GM12878 (cell line): Measurements from ENCODE around the gene NFATC1. TPM values are rescaled to one million over a fixed set of nuclear protein-coding genes. Genes with fewer than 3 reads are reported as not detected.

Experiments
- ATAC-seq: fragments of 200-7000 bp; cut with Tn5 transposase; 3 replicates; pipeline ENCODE4 v1.9.1; 2020; ENCODE audit warnings: mild to moderate bottlenecking, moderate library complexity
- BruUV-seq: library from RNA; stranded (reverse); fragments of 400-500 nt; replicated peaks from 2 replicates; lab custom pipeline; 2021; lab: Mats Ljungman, UMichigan
- CTCF ChIA-PET: fragments of 300-600 bp; sonication (Branson Sonifier 250); formaldehyde crosslinking; extraction: SDS; loops from one replicate; lab custom pipeline; 2021; ENCODE audit warnings: inconsistent platforms; lab: Yijun Ruan, JAX
- POLR2A ChIA-PET: fragments of 350-600 bp; formaldehyde crosslinking; extraction: SDS; loops from one replicate; lab custom pipeline; 2021; ENCODE audit warnings: inconsistent platforms; lab: Charles Lee
- RAD21 ChIA-PET: fragments of 300-600 bp; sonication (Branson Sonifier 250); formaldehyde crosslinking; loops from one replicate; lab custom pipeline; 2023; ENCODE audit warnings: antibody characterized with exemption; ENCODE audit not compliant: unreplicated experiment; lab: Charles Lee
- SMC1A ChIA-PET: fragments of 300-600 bp; sonication (Branson Sonifier 250); formaldehyde crosslinking; loops from one replicate; lab custom pipeline; 2023; ENCODE audit not compliant: unreplicated experiment, uncharacterized antibody; lab: Charles Lee
- DNase-seq: peaks from one replicate; pipeline ENCODE4 v3.0.0-alpha.2; 2011; ENCODE audit warnings: low read depth, low spot score
- FAIRE-seq: peaks from 3 replicates; lab custom pipeline; 2011; peaks lifted over from hg19 to GRCh38; lab: Jason Lieb, UNC
- H2AFZ ChIP-seq: 2 replicates; pipeline ENCODE4 v1.6.0; 2011; ENCODE audit warnings: low read depth, low read length, control low read depth; ENCODE audit not compliant: control insufficient read depth
- H3K27ac ChIP-seq: 2 replicates; pipeline ENCODE4 v1.5.1; 2011; ENCODE audit warnings: control low read depth; ENCODE audit not compliant: control insufficient read depth, insufficient read depth
- H3K27me3 ChIP-seq, 2 experiments: replicated peaks in 1 of 2; 2 replicates each; pipeline versions ENCODE4 v1.6.0 to v1.6.1; 2011; ENCODE audit warnings: low read length in 1 of 2; ENCODE audit not compliant: control insufficient read depth in 2 of 2, insufficient read depth in 2 of 2
- H3K36me3 ChIP-seq, 2 experiments: 2 replicates each; pipeline ENCODE4 v1.5.1; 2011; ENCODE audit warnings: low read length in 1 of 2; ENCODE audit not compliant: control insufficient read depth in 2 of 2, insufficient read depth in 2 of 2
- H3K4me1 ChIP-seq: 2 replicates; pipeline ENCODE4 v1.6.1; 2011; ENCODE audit warnings: mild to moderate bottlenecking, low read length, moderate library complexity, mixed read lengths; ENCODE audit not compliant: control insufficient read depth, insufficient read depth
- H3K4me2 ChIP-seq: 2 replicates; pipeline ENCODE4 v1.6.0; 2011; ENCODE audit warnings: control low read depth; ENCODE audit not compliant: control insufficient read depth, insufficient read depth
- H3K4me3 ChIP-seq: fragments of 200-600 bp; sonication (generic); 2 replicates; pipeline ENCODE4 v1.5.1; 2016
- H3K79me2 ChIP-seq: 2 replicates; pipeline ENCODE4 v1.6.0; 2011; ENCODE audit warnings: low read length; ENCODE audit not compliant: control insufficient read depth, insufficient read depth
- H3K9ac ChIP-seq: 2 replicates; pipeline ENCODE4 v1.8.0; 2011; ENCODE audit warnings: low read length, control low read depth, mixed read lengths; ENCODE audit not compliant: control insufficient read depth, insufficient read depth
- H3K9me3 ChIP-seq: replicated peaks from 3 replicates; pipeline ENCODE4 v1.5.1; 2011; ENCODE audit warnings: mild to moderate bottlenecking, low read length; ENCODE audit not compliant: control insufficient read depth, insufficient read depth
- H4K20me1 ChIP-seq: 2 replicates; pipeline ENCODE4 v1.6.0; 2011; ENCODE audit not compliant: control insufficient read depth, insufficient read depth
- ATF3 ChIP-seq: IDR thresholded peaks from 2 replicates; pipeline ENCODE4 v1.6.1; 2011; ENCODE audit warnings: low read depth, mild to moderate bottlenecking, low read length, moderate library complexity, borderline replicate concordance; ENCODE audit errors: extremely low read depth
- CBFB ChIP-seq: IDR thresholded peaks from 2 replicates; pipeline ENCODE4 v1.6.1; 2016; ENCODE audit warnings: antibody characterized with exemption, low read depth
- ELK1 ChIP-seq: IDR thresholded peaks from 2 replicates; pipeline ENCODE4 v1.6.1; 2012; ENCODE audit warnings: low read depth, low read length, improper control_type of control experiment
- ETV6 ChIP-seq, 2 experiments: fragments of 450-650 bp in 1 of 2; IDR thresholded peaks in 1 of 2; conservative IDR thresholded peaks in 1 of 2; 2 replicates each; pipeline ENCODE4 v1.6.1; 2014; ENCODE audit warnings: antibody characterized with exemption in 1 of 2, borderline replicate concordance in 1 of 2, low read depth in 1 of 2, mild to moderate bottlenecking in 1 of 2, moderate library complexity in 1 of 2
- HDAC6 ChIP-seq: fragments of 200-600 bp; sonication (generic); IDR thresholded peaks from one replicate; pipeline ENCODE4 v1.8.0; 2017; ENCODE audit warnings: antibody characterized with exemption; ENCODE audit not compliant: unreplicated experiment
- IKZF2 ChIP-seq, 2 experiments: fragments of 450-650 bp; IDR thresholded peaks; 2 replicates each; pipeline ENCODE4 v1.6.1; 2017; ENCODE audit warnings: mild to moderate bottlenecking in 2 of 2, moderate library complexity in 2 of 2
- IRF4 ChIP-seq: IDR thresholded peaks from 2 replicates; pipeline ENCODE4 v1.6.1; 2011; ENCODE audit warnings: low read depth, low read length
- KAT2A ChIP-seq: conservative IDR thresholded peaks from 2 replicates; pipeline ENCODE4 v1.6.1; 2011; ENCODE audit warnings: low read depth, low read length; ENCODE audit not compliant: control insufficient read depth
- MAX ChIP-seq: IDR thresholded peaks from 2 replicates; pipeline ENCODE4 v1.6.1; 2012; ENCODE audit warnings: low read depth, low read length, improper control_type of control experiment
- MXI1 ChIP-seq: fragments of 150-350 bp; IDR thresholded peaks from 2 replicates; pipeline ENCODE4 v1.6.1; 2011; ENCODE audit warnings: low read depth, mild to moderate bottlenecking, inconsistent platforms, low read length, improper control_type of control experiment
- PKNOX1 ChIP-seq: fragments of 450-650 bp; IDR thresholded peaks from 2 replicates; pipeline ENCODE4 v1.6.1; 2016; ENCODE audit warnings: mild to moderate bottlenecking
- RELA ChIP-seq: fragments of 450-650 bp; IDR thresholded peaks from 2 replicates; pipeline ENCODE4 v1.8.0; 2014; ENCODE audit warnings: borderline replicate concordance; ENCODE audit not compliant: partially characterized antibody
- STAT3 ChIP-seq: IDR thresholded peaks from 2 replicates; pipeline ENCODE4 v1.6.1; 2011; ENCODE audit warnings: low read depth, low read length, improper control_type of control experiment
- TAF1 ChIP-seq: IDR thresholded peaks from 2 replicates; pipeline ENCODE4 v1.6.1; 2011; ENCODE audit warnings: mild to moderate bottlenecking, low read depth, low read length, borderline replicate concordance
- TCF3 ChIP-seq: IDR thresholded peaks from 2 replicates; pipeline ENCODE4 v1.6.1; 2012; ENCODE audit warnings: low read depth, mild to moderate bottlenecking, low read length, borderline replicate concordance; ENCODE audit not compliant: insufficient read depth
- WGBS: methylation state at CpG from one replicate; pipeline ENCODE4 v1.1.6; 2016; ENCODE audit warnings: low lambda C conversion rate; ENCODE audit not compliant: insufficient replicate concordance, insufficient coverage; ENCODE audit errors: missing lambda C conversion rate; 5-methylcytosine and 5-hydroxymethylcytosine counted together
- in situ Hi-C: fragments of 300-500 bp; cut with MboI; formaldehyde crosslinking; loops from 9 replicates; pipeline ENCODE4 v1.14.3; 2018; ENCODE audit warnings: mixed read lengths
- intact Hi-C: fragments of 100-400 bp; cut with micrococcal nuclease; formaldehyde crosslinking; loops from one replicate; pipeline ENCODE4 v1.14.2; 2022; ENCODE audit not compliant: unreplicated experiment
- polyA plus RNA-seq, 11 experiments: library from polyadenylated mRNA; depleted of rRNA in 4 of 11; unstranded in 6 of 11; stranded (reverse) in 5 of 11; fragments of >200 nt; fragmentation: Nextera tagmentation in 4 of 11; fragmentation: Illumina TruSeq in 1 of 11; extraction: Ambion mirVana in 4 of 11; extraction: Trizol in 1 of 11; gene quantifications; 1 replicate in 1 of 11; 2 replicates in 10 of 11; pipeline versions ENCODE4 v1.2.1 to v1.2.3, GENCODE V29; 2011 to 2016; ENCODE audit warnings: inconsistent platforms in 2 of 11, missing spikeins in 2 of 11, low read depth in 1 of 11
- total RNA-seq, 4 experiments: library from RNA; depleted of rRNA in 3 of 4; stranded (reverse); fragments of >200 nt in 3 of 4; fragmentation: Illumina TruSeq in 1 of 4; extraction: Trizol in 1 of 4; gene quantifications; 2 replicates each; pipeline versions ENCODE4 v1.2.1 to v1.2.3, GENCODE V29; 2013 to 2021

The NFATC1 gene
- total and polyA plus RNA-seq, 10 of the 15 experiments (the other 5 are each of a cell fraction or from before 2014, with no cell fraction given), result 0.84 to 20.8 (median 5.1) TPM

GRCh38 chr18:79515944-79516351 is 120.2 kb downstream of the NFATC1 start:
- Histone ChIP-seq H3K27me3 (no peaks in the 10 kb centered on the region), H3K79me2 (no peaks in the 10 kb centered on the region), H4K20me1 (no peaks in the 10 kb centered on the region), H3K4me1 (no peaks in the 10 kb centered on the region), H3K9ac (no peak overlapping the region), H3K36me3 (no peaks in the 10 kb centered on the region; a peak in 1 of 4 replicates), H2AFZ (no peak overlapping the region), H3K4me2 (no peak overlapping the region), H3K4me3 (no peak overlapping the region), H3K9me3 (no peaks in the 10 kb centered on the region), H3K27ac (no peak overlapping the region)
- no TSS peak for BruUV-seq
- RAD21 ChIA-PET, result no interaction called here
- in situ Hi-C loops, result loop anchor here (10.0 kb wide), 1 partner anchor 111 kb away; no protein-coding TSS in a partner anchor
- ATAC-seq (no peak), FAIRE-seq (no peak), DNase-seq (no peak)
- POLR2A ChIA-PET, result no interaction called here
- intact Hi-C loops, result no loop called here
- CTCF ChIA-PET, result no interaction called here
- SMC1A ChIA-PET, result no interaction called here
- WGBS, result 88% methylated on average over 22 of the region's 22 CpGs
- TF ChIP-seq TAF1 (no peak), MXI1 (no peak), STAT3 (no peak), IRF4 (no peak)

- Histone ChIP-seq H3K36me3 (no peaks in the 10 kb centered on the region; a peak in 1 of 4 replicates), H3K79me2 (no peaks in the 10 kb centered on the region), H3K9ac (no peak overlapping the region), H3K4me2 (no peak overlapping the region), H3K27ac (no peak overlapping the region), H4K20me1 (no peaks in the 10 kb centered on the region), H3K4me1 (no peaks in the 10 kb centered on the region), H3K9me3 (no peaks in the 10 kb centered on the region), H2AFZ (no peak overlapping the region), H3K4me3 (no peak overlapping the region), H3K27me3 (no peaks in the 10 kb centered on the region)
- no peak for FAIRE-seq
- in situ Hi-C loops (loop anchor here (10.0 kb wide), 1 partner anchor 112 kb away; no protein-coding TSS in a partner anchor), intact Hi-C loops (no loop called here)
- ATAC-seq, result no peak
- 95% methylated on average over 20 of the region's 20 CpGs for WGBS
- ChIA-PET CTCF (no interaction called here), SMC1A (interaction anchor here (1.0 kb wide), 1 partner anchor 51 kb away, joined by 4 read pairs; no protein-coding TSS in a partner anchor), POLR2A (no interaction called here), RAD21 (no interaction called here)
- no TSS peak for BruUV-seq
- DNase-seq, result no peak
- TF ChIP-seq ETV6 (conservative IDR thresholded peaks at IDR 0.05 in 1 of 2, IDR thresholded peaks at IDR 0.05 in 1 of 2; ENCODE audit: borderline replicate concordance in 1 of 2, low read depth in 1 of 2), result no peak
- no peak for TF ChIP-seq PKNOX1
- TF ChIP-seq RELA, result no peak
- TF ChIP-seq CBFB, result no peak
- TF ChIP-seq ELK1, result no peak
- no peak for TF ChIP-seq IKZF2 (IDR thresholded peaks at IDR 0.05)
- TF ChIP-seq TCF3, result no peak
- TF ChIP-seq KAT2A, result no peak
- no peak for TF ChIP-seq ATF3
- TF ChIP-seq HDAC6, result no peak
- TF ChIP-seq MAX, result no peak
Observed at GRCh38 chr18:79516441-79516931, 120.8 kb downstream of the NFATC1 start.
